ENCODE results near the gene IFI35.
"Not testable (repeated sequence)": the region's sequence is repeated elsewhere in the genome, so short reads cannot be mapped to it uniquely, and the experiment has no call there.

Gene IFI35

DNA sequence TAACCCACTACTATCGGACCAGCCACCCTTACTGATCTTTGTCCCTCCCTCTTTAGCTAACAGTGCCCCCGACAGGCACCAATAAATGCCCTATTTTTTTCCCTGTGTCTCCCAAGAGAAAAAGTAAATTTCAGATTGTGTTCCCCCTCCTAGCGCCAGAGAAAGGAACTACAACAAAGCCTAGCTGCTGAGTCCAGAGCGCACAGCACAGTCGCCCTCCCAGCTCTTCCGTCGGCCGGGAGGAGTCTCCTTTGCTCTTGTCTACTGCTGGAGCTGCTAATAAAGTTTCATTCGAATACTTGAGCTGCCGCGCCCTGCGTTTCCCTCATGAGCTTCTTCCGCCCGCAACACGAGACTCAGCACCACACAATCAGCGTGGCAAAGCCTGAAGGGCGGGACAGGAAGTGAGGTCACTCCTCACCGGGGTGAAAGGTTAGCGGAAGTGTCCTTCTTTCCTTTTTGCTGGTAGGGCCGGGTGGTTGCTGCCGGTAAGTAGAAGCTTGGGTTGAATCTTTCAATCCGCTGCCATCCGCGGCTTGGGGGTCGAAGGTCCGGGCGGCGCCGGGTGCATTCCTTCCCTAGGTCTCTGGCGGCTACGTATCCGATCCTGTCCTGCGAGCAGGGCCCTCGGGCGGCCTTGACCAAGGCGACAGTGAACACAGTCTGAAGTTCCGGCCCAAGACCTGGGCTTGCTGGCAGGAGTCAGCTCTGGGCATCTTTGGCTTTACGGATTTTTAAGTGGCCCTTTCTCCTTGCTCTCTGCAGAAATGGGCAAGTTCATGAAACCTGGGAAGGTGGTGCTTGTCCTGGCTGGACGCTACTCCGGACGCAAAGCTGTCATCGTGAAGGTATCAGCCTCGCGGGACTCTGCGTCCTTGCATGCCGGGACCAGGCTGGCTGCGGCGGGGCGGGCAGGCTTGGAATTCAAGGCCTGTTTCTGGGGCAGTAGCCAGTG lies 8.3 kb upstream of the IFI35 start, which contains the start of gene RPL27:
Gene RPL27, plus strand, starts transcription at position 436 of the 955 bp plus-strand sequence. Its CDS starts 332 bp downstream, at position 768.
- DNase-seq (ENCODE audit: low read depth, low spot score): peak; percentile 100

- DNase-seq (ENCODE audit: low read depth, low spot score): no peak
Measured at GRCh38 chr17:42999003-42999525, 7.5 kb upstream of the IFI35 start.

- not testable (repeated sequence) for DNase-seq (ENCODE audit: low read depth, low spot score)
Measured at GRCh38 chr17:43000894-43001293, 5.7 kb upstream of the IFI35 start.

DNA sequence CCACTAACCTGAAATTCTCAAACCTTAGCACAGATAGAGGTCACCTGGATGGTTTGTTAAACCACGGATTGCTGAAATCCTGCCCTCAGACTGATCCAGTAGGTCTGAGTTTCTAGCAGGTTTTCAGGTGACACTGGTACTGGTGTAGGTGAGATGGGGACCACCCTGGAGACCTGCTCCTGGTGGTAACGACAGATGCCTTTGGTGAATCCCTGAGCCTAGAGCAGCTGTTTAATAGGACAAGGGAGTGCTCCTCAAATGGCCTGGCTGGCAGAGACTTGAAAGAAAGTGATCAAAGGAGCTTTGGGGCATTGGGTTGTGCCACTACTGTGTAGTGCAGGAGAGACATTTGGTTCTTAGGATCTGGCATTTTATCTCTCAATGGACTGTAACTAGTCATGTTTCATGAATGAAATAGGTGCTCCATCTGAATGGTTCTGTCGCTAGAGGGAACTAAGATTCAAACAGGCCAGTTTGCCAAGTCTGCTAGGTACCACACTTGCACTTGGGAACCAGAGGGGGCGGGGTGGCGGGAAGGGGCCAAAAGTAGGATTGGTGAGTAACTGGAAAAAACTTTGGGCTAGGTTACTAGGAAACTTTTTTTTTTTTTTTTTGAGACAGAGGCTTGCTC lies 2.9 kb upstream of the IFI35 start:
- DNase-seq (ENCODE audit: low read depth, low spot score): no peak

DNA sequence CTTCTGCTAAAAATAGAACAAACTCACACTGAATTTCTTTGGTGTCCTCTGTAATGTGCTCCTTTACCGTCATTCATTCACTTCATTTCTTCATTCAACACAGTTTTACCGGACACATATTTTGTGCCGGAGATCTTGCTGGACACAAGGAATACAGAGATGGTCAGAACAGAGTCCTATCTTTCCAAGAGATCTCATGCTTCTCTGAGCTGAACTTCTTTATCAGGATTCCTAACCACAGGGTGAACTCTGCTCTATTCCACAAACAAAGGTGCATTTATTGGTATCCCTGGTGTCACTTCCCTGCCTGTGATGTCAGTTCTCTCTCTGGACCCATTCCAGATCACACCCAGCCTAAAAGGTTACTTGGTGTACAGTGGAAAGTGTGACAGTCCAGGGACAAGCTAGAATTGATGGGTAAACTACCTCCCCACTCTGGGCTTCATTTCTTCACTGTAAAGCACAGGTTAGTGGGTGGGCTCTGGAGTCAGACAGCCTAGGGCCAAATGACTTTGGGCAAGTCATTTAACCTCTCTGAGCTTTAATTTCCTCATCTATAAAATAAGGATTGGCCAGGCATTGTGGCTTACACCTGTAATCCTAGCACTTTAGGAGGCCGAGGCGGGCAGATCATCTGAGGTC lies 4.2 kb downstream of the IFI35 start:
- DNase-seq (ENCODE audit: low read depth, low spot score): no peak

GRCh38 chr17:43011728-43012472 lies 5.3 kb downstream of the IFI35 start:
- no peak for DNase-seq (ENCODE audit: low read depth, low spot score)

DNA sequence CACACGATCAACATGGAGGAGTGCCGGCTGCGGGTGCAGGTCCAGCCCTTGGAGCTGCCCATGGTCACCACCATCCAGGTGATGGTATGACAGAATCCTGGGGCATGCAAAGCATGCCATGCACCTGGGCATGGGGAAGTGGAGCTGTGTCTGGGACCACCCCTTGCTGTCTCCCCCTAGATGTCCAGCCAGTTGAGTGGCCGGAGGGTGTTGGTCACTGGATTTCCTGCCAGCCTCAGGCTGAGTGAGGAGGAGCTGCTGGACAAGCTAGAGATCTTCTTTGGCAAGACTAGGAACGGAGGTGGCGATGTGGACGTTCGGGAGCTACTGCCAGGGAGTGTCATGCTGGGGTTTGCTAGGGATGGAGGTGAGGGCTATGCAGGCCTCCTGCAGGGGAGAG lies 6.7 kb downstream of the IFI35 start:
- DNase-seq (ENCODE audit: low read depth, low spot score): no peak

- DNase-seq (ENCODE audit: low read depth, low spot score): no peak
Measured at GRCh38 chr17:43014020-43014648, 7.5 kb downstream of the IFI35 start.

GRCh38 chr17:43014649-43015542 lies 8.3 kb downstream of the IFI35 start:
- DNase-seq (ENCODE audit: low read depth, low spot score): no peak

DNA sequence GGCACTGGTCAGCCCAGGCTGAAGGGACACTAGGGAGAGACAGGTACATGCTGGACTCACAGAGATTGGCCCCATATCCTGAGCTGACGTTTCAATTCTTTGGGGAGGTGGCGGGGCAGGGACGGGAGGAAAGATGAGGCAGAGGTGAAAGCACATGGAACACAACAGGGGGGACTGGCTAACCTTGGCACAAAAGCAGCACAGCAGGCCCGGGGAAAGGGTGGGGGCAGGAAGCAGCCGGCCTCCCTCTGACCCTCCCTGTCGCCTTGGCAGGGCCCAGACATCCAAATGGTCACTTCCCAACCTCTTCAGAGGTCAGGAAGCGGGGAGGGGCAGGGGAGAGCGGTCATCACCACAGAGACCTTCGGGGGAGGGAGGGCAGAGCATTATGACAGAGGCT lies 9.0 kb downstream of the IFI35 start:
- no peak for DNase-seq (ENCODE audit: low read depth, low spot score)

DNA sequence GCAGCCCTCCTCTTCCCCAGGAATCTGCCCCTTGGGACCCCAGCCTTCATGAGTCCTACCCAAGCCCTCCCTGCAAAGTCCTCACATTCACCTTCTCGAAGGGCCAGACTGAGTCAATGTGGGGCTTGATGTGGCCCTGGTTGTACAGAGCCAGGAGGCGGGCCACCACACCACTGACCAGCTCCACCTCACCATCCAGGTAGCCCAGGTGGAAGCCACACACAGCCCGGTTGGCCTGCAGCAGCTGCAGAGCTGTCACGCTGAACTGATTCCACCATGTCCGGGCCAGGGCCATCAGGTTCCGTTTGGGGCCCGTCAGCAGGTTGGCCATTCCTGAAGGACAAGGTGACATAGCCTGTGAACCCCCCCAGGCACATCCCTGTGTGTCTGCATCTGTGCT lies 9.6 kb downstream of the IFI35 start:
- no peak for DNase-seq (ENCODE audit: low read depth, low spot score)

DNA sequence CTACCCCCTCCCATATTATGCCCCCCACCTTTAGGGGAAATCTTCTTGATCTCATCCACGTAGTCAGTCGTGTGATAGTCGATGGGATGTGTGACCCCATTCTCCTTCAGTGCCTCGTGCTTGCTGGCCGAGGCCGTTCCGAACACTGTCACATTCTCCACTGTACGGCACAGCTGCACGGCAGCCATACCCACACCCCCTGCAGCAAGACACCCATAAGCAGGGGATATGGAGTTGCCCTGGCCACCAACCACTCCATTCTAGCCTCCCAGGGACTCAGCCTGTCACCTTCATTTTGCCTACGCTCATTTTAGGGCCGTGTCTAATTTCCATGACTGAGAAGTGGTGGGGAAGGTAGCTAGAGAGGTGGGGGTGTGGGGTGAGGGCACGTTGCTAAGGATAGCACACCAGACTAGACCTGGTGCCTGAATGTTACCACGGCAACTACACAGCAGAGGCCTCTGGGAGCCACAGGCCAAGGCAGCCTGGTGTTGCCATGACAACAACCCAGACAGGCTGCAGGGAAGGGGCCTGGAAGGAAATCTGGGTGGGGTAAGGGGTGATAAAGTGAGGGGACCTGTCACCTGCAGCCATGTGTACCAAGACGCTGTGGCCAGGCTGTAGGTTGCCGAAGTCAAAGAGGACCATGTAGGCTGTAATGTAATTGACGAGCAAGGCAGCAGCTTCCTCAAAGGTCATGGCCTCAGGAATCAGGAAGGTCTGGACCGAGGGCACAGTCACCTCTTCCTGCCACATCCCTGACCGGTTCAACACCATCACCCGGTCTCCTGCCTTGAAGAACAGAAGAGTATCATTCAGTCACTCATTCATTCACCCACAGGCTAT lies 11.6 kb downstream of the IFI35 start:
- DNase-seq (ENCODE audit: low read depth, low spot score): no peak

DNA sequence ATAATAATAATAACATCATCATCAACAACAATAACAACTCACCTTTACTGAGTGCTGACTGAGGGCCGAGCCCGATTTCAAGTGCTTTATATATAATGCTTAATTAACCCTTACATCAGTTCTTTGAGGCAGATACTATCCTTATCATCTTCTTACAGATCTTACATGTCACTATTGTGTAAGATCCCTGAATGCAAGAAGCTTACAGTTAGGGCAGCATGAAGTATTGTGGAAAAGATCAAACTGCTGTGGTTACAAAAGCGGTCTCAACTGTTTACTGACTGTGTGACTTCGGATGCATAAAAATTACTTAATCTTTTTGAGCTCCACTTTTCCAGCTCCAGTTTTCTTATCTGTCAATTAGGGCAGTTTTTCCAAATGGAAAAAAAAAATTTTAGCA lies 12.3 kb downstream of the IFI35 start:
- no peak for DNase-seq (ENCODE audit: low read depth, low spot score)

GRCh38 chr17:43019418-43019817 lies 12.8 kb downstream of the IFI35 start:
- no peak for DNase-seq (ENCODE audit: low read depth, low spot score)

DNA sequence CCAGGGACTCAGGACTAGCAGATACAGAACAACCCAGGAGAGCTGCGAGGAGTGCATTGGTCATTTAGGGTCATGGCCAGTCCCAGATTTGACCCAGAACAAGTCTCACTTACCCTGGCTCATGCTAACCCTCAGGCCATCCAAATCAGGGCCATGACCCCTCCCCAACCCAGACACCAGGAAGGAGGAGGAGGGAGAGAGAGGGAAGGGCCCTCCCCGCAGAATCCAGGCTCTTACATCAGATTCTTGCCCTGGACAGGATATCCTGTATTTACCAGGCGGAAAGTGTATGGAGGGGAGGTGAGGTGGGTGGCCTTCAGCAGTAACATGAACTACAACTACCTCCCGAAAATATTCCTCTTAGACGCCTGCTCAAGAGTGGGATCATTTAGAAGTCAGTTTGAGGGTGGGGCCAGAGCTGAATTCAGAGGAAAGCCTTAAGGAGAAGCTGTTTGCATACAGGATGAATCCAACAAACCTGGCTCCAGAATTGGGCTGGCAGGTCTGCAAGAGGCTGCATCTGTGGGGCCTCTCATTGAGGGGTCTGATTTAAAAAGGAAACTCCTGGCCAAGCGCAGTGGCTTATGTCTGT lies 13.5 kb downstream of the IFI35 start:
- no peak for DNase-seq (ENCODE audit: low read depth, low spot score)

DNA sequence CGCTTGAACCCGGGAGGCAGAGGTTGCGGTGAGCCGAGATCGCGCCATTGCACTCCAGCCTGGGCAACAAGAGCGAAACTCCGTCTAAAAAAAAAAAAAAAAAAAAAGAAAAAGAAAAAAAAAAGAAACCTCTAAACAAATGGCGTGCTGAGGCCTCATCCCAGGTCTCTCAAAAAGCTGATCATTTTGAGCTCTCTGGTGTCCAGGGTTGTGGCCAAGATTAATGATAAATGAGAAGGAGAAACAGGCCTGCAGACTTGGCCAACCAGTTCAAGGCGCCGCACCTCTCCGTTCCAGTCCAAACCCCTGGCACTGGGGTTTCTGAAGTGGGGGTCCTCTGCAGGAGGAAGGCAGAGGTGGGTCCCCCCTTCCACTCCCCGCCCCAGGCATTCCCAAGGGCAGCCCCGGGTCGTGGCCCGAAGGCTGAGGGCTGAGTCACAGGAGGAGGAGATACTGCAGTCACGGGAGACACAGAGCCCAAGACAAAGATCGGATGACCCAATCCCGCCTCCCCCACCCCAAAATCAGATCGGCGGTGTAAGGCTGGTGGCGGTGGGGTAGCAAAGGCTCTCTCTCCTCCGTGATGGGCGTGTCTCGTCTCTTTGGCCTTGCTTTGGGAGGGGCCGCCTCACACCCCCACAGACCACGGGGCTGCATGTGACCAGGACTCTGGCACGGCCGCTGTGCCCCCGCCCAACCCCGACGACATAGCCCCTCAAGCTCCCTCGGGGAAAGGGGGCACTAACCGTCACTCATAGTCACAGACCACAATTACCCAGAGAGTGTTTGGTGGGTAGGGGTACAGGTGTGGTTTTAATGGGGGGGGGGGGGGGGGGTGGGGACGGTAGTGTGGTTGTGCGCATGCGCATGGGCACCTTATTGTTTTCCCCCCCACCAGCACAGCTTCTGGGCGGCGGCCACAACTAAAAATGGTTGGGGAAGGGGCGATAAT lies 14.5 kb downstream of the IFI35 start:
- no peak for DNase-seq (ENCODE audit: low read depth, low spot score)

- no peak for DNase-seq (ENCODE audit: low read depth, low spot score)
Measured at GRCh38 chr17:43021741-43022512, 15.3 kb downstream of the IFI35 start, which contains the start of gene VAT1. Gene VAT1, minus strand, starts transcription at chr17:43022385. Its CDS starts 63 bp downstream, at chr17:43022322.
